Activated CD8-positive, alpha-beta T cell treated with anti-CD3 and anti-CD28 coated beads for 36 hours (primary cell): ENCODE data around the gene TRAPPC12. TPM values are rescaled to one million over a fixed set of nuclear protein-coding genes. Genes with fewer than 3 reads are reported as not detected.

ENCODE experiments used
- ATAC-seq: fragments of 200-7000 bp; cut with Tn5 transposase; one replicate; pipeline ENCODE4 v1.10.0; 2021; ENCODE audit warnings: mild to moderate bottlenecking, moderate library complexity
- CTCF ChIA-PET: fragments of 350-600 bp; sonication (Branson Sonifier 250); formaldehyde crosslinking; loops from one replicate; lab custom pipeline; 2021; ENCODE audit warnings: antibody characterized with exemption; lab: Charles Lee
- POLR2A ChIA-PET: fragments of 350-600 bp; sonication (Branson Sonifier 250); formaldehyde crosslinking; loops from one replicate; lab custom pipeline; 2021; ENCODE audit warnings: antibody characterized with exemption; lab: Charles Lee
- DNase-seq: peaks from one replicate; pipeline ENCODE4 v3.0.0-alpha.2; 2020
- H3K27ac Mint-ChIP-seq: one replicate; pipeline ENCODE4 v1.8.0; 2021; ENCODE audit warnings: mild to moderate bottlenecking, mixed read lengths
- H3K27me3 Mint-ChIP-seq: one replicate; pipeline ENCODE4 v1.8.0; 2021; ENCODE audit warnings: mixed read lengths
- H3K36me3 Mint-ChIP-seq: one replicate; pipeline ENCODE4 v1.8.0; 2021; ENCODE audit warnings: low read depth, mixed read lengths
- H3K4me1 Mint-ChIP-seq: one replicate; pipeline ENCODE4 v1.8.0; 2021; ENCODE audit warnings: low read depth, mixed read lengths
- H3K4me3 Mint-ChIP-seq: one replicate; pipeline ENCODE4 v1.8.0; 2021; ENCODE audit warnings: mild to moderate bottlenecking, moderate library complexity, mixed read lengths
- H3K9me3 Mint-ChIP-seq: one replicate; pipeline ENCODE4 v1.8.0; 2021; ENCODE audit warnings: mixed read lengths
- CTCF ChIP-seq: fragments of 200-600 bp; IDR thresholded peaks from one replicate; pipeline ENCODE4 v1.8.0; 2022; ENCODE audit warnings: antibody characterized with exemption, mild to moderate bottlenecking
- intact Hi-C: fragments of 100-400 bp; cut with micrococcal nuclease; formaldehyde crosslinking; loops from one replicate; pipeline ENCODE4 v1.10.0; 2022
- total RNA-seq, 2 experiments: library from RNA; stranded (reverse); gene quantifications; one replicate each; pipeline ENCODE4 v1.2.3, GENCODE V29; 2021

The TRAPPC12 gene
- total RNA-seq, 2 experiments from 2014 or later, result 52.9 to 65.3 TPM

GRCh38 chr2:3476321-3476984 is 97.0 kb downstream of the TRAPPC12 start:
- peaks cover 2% of the 10 kb centered on the region for H3K4me1 Mint-ChIP-seq
- no peak for ATAC-seq
- intact Hi-C loops, result no loop called here
- H3K27ac Mint-ChIP-seq, result no peak overlapping the region
- no peak for TF ChIP-seq CTCF
- H3K27me3 Mint-ChIP-seq, result no peaks in the 10 kb centered on the region
- no peaks in the 10 kb centered on the region for H3K9me3 Mint-ChIP-seq
- peaks cover 9% of the 10 kb centered on the region for H3K36me3 Mint-ChIP-seq
- POLR2A ChIA-PET, result no interaction called here
- H3K4me3 Mint-ChIP-seq, result no peak overlapping the region
- CTCF ChIA-PET, result interaction anchor here (1.8 kb wide), 1 partner anchor 54 kb away, joined by 4 read pairs; no protein-coding TSS in a partner anchor
- no peak for DNase-seq

GRCh38 chr2:3476985-3477327 is 97.5 kb downstream of the TRAPPC12 start:
- ATAC-seq, result no peak
- intact Hi-C loops, result no loop called here
- no peak overlapping the region for H3K4me3 Mint-ChIP-seq
- ChIA-PET CTCF (interaction anchor here (1.8 kb wide), 1 partner anchor 54 kb away, joined by 4 read pairs; no protein-coding TSS in a partner anchor), POLR2A (no interaction called here)
- no peaks in the 10 kb centered on the region for H3K27me3 Mint-ChIP-seq
- peaks cover 9% of the 10 kb centered on the region for H3K36me3 Mint-ChIP-seq
- DNase-seq, result no peak
- H3K27ac Mint-ChIP-seq, result no peak overlapping the region
- TF ChIP-seq CTCF, result no peak
- H3K9me3 Mint-ChIP-seq, result no peaks in the 10 kb centered on the region
- peaks cover 2% of the 10 kb centered on the region for H3K4me1 Mint-ChIP-seq

GRCh38 chr2:3478846-3479385 is 99.4 kb downstream of the TRAPPC12 start:
- Mint-ChIP-seq H3K4me1 (peaks cover 2% of the 10 kb centered on the region), H3K36me3 (peaks cover 9% of the 10 kb centered on the region), H3K27ac (no peak overlapping the region), H3K27me3 (no peaks in the 10 kb centered on the region), H3K4me3 (no peak overlapping the region), H3K9me3 (no peaks in the 10 kb centered on the region)
- ATAC-seq (no peak), DNase-seq (no peak)
- intact Hi-C loops, result no loop called here
- TF ChIP-seq CTCF, result no peak
- CTCF ChIA-PET, result no interaction called here
- POLR2A ChIA-PET, result no interaction called here

GRCh38 chr2:3479430-3480320 is 100.2 kb downstream of the TRAPPC12 start:
- DNase-seq (no peak), ATAC-seq (no peak)
- Mint-ChIP-seq H3K4me1 (peaks cover 2% of the 10 kb centered on the region), H3K27ac (peak overlapping the region; percentile 3), H3K27me3 (no peaks in the 10 kb centered on the region), H3K9me3 (no peaks in the 10 kb centered on the region), H3K36me3 (peaks cover 9% of the 10 kb centered on the region), H3K4me3 (no peak overlapping the region)
- POLR2A ChIA-PET, result interaction anchor here (0.6 kb wide), 1 partner anchor 16 kb away, joined by 3 read pairs; no protein-coding TSS in a partner anchor
- no peak for TF ChIP-seq CTCF
- intact Hi-C loops, result no loop called here
- CTCF ChIA-PET, result no interaction called here
